Cardiac fibroblast (primary cell): ENCODE results near the gene ABLIM1.
A peak's percentile ranks its signal among the peaks of the same experiment; 100 is the strongest.

Source experiments
- DNase-seq, 2 donors: peaks; one replicate each; pipeline versions ENCODE4 v3.0.0 to v3.0.0-alpha.2; 2010; ENCODE audit warnings: low read depth in 2 of 2
- H3K4me3 ChIP-seq, 2 donors: replicated peaks in 1 of 2; 1 replicate in 1 of 2; 2 replicates in 1 of 2; pipeline ENCODE4 v1.5.1; 2011; ENCODE audit warnings: low read depth in 2 of 2, low read length in 2 of 2, mild to moderate bottlenecking in 2 of 2, moderate library complexity in 1 of 2
- TF ChIP-seq, protein P1 (sequence below): IDR thresholded peaks from one replicate; pipeline ENCODE4 v1.5.1; 2011; ENCODE audit warnings: low read depth, mild to moderate bottlenecking, low read length, inconsistent platforms

The ABLIM1 gene

DNA sequence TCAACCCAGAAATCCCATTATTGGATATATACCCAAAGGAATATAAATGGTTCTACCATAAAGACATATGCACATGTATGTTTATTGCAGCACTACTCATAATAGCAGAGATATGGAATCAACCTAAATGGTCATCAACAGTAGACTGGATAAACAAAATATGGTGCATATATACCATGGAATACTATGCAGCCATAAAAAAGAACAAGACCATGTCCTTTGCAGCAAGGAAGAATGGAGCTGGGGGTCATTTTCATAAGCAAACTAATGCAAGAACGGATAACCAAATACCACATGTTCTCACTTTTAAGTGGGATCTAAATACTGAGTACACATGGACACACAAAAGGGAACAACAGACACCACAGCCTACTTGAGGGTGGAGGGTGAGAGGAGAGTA lies 251.6 kb downstream of the ABLIM1 start:
- H3K4me3 ChIP-seq = no peak overlapping the region
- DNase-seq = no peak
- TF ChIP-seq, protein P1, sequence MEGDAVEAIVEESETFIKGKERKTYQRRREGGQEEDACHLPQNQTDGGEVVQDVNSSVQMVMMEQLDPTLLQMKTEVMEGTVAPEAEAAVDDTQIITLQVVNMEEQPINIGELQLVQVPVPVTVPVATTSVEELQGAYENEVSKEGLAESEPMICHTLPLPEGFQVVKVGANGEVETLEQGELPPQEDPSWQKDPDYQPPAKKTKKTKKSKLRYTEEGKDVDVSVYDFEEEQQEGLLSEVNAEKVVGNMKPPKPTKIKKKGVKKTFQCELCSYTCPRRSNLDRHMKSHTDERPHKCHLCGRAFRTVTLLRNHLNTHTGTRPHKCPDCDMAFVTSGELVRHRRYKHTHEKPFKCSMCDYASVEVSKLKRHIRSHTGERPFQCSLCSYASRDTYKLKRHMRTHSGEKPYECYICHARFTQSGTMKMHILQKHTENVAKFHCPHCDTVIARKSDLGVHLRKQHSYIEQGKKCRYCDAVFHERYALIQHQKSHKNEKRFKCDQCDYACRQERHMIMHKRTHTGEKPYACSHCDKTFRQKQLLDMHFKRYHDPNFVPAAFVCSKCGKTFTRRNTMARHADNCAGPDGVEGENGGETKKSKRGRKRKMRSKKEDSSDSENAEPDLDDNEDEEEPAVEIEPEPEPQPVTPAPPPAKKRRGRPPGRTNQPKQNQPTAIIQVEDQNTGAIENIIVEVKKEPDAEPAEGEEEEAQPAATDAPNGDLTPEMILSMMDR = no peak

DNA sequence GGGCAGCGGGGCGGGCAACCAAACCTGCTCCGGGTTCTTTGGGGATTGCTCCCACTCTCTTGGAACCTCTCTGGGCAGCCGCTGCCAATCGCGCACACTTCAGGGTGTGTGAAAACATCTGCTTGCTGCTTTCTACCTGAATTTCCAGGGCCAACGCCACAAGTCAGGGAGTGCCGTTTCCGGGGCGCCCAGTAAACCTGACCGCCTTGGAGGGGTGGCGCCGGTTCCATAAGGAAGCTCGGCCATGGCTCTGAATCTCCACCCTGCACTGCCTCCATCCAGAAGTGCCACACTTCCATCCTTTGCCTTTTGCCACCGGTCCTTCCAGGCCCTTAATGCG lies 253.1 kb downstream of the ABLIM1 start:
- TF ChIP-seq, protein P1 = no peak
- no peak overlapping the region for H3K4me3 ChIP-seq
- no peak for DNase-seq

DNA sequence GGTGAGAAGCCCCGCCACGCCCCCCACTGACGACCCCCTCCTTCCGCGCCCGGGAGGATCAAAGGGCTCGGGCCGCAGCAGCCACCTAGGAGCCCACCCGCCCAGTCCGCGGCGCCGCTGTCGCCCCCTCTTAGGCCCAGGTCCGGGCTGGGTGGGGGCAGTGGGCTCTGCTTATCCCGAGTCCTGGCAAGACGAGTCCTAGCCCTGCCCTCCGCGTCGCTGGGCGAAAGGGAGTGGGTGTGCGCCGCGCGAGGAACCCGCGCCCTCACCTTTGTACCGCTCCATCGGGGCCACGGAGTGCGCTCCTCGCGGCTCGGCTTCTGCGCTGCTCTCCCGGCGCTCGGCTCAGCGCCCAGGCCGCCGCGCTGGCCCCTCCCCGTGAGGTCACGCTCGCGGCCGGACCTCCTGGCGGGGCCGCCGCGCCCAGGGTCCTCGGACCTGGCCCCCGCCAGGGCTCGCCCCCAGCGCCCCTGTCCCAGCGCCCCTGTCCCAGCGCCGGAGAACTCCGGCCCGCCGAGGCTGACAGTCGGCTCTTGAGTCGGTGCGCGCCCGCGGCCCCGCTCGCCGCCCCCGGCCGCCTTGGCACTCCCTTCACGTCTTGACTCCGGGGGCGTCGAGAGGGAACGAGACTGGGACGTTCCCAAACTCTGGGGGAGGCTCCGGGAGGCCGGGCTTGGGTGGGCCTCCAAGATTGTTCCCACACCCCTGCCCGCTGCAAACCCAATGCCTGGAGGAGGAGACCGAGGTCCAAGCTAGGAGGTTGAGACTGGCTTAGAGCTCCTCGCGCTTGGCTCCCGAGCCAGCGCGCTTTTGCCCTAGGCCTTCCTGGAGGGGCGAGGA lies 253.7 kb downstream of the ABLIM1 start, which contains the start of gene AFAP1L2:
AFAP1L2 (minus strand) TSS at position 332 of the 840 bp plus-strand sequence; CDS start at position 285, 47 bp downstream.
- TF ChIP-seq, protein P1 = no peak
- peak within 1 kb of the TSS; percentile 10 to 50 for H3K4me3 ChIP-seq
- DNase-seq = no peak

DNA sequence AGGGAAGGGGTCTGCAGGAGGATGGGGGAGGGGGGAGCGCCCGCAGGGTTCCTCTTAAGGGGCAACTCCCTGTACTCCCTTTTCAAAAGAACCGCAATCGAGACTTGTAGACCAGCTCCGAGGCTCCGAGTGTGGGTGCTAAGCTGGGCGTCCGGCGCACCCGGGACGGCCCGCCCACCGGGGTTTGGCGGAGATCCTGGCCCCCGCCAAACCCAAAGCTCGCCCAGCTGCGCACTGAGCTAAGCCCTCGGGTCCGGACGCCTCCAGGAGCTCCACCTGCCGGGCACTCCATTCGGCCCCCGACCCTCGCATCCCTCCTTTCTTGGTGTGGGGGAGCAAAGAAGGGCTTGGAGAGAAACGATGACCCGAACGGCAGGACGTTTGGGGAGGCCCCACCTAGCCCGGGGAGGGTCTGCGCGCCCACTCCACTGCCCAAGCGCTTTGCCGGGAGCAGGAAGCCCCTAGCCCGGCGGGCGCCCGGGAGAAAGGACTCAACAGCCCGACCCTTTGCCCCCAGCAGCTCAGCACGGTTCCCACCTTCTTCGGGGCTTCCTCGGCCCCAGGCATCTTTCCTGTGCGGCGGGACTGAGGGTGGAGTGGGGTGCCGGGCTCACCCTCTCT lies 254.4 kb downstream of the ABLIM1 start:
- no peak for DNase-seq
- H3K4me3 ChIP-seq = peak overlapping the region in 1 of 2 donors; percentile 50
- TF ChIP-seq, protein P1 = no peak

DNA sequence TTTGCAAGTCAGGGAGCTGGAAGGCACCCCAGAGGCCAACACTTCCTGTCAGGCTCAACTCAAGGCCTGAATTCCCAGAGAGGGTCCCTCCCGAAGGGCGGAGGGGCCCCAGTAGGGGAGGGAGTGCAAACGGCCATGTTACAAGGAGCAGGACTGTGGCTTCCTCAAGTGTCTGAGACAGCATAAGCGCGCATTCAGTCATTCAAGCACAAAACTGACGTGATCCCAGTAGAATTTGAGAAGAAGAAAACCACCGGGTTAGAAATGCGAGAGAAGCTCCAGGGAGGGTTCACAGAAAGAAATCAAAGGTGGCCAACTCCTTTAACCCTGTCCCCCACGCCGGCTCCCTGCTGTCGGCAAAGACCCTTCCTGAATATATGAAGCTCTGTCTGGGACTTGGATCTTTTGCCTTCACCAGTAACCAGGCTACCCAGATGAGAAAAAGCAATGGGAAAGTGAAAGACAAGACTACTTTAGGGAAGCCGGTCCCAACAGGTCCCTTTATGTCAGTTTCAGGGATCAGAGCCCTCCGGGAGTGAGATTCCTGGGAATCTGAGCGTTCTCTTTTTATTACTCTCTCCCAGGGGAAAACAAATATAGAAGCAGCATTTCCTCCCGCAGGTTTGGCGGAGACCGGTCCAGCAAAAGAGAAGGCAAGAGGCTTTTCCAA lies 255.1 kb downstream of the ABLIM1 start:
- peak overlapping the region in 1 of 2 donors; percentile 50 for H3K4me3 ChIP-seq
- TF ChIP-seq, protein P1 = no peak
- no peak for DNase-seq

DNA sequence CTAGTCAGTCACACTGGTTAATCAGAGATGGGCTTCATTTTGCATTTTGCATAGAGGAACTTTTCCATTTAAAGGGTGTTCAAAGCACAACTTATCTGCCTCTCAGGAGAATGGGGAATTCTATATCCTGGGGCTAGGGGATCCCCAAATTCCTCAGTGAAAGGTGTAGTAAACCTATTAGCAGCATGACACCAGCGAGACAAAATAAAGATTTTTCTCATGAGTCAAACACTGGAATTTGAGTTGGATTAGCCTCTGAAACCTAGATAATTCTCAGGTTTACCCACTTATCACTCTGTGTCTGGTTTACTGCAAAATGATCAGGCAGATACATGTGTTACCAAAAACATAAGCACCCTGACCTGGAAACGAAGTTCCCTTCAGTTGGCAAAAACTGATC lies 255.8 kb downstream of the ABLIM1 start:
- no peak overlapping the region for H3K4me3 ChIP-seq
- DNase-seq = no peak
- TF ChIP-seq, protein P1 = no peak
